Chondrocyte (in vitro differentiated cells): ENCODE data around the gene INO80. TPM values are rescaled to one million over a fixed set of nuclear protein-coding genes. Genes with fewer than 3 reads are reported as not detected.
"Not testable (repeated sequence)": the region's sequence is repeated elsewhere in the genome, so short reads cannot be mapped to it uniquely, and the experiment has no call there.

ENCODE experiments used
- DNase-seq: peaks from one replicate; pipeline ENCODE4 v3.0.0; 2021; ENCODE audit warnings: mixed read lengths, low spot score
- H3K27ac Mint-ChIP-seq: one replicate; pipeline ENCODE4 v1.8.0; 2021; ENCODE audit warnings: mild to moderate bottlenecking, moderate library complexity, mixed read lengths; ENCODE audit not compliant: unreplicated experiment
- H3K27me3 Mint-ChIP-seq: 2 replicates; pipeline ENCODE4 v1.8.0; 2021; ENCODE audit warnings: low read depth, mixed read lengths
- H3K36me3 Mint-ChIP-seq: 2 replicates; pipeline ENCODE4 v1.8.0; 2021; ENCODE audit warnings: low read depth, mixed read lengths
- H3K4me1 Mint-ChIP-seq: 2 replicates; pipeline ENCODE4 v1.8.0; 2021; ENCODE audit warnings: low read depth, mild to moderate bottlenecking, mixed read lengths
- H3K4me3 Mint-ChIP-seq: one replicate; pipeline ENCODE4 v1.8.0; 2021; ENCODE audit warnings: mild to moderate bottlenecking, moderate library complexity, mixed read lengths; ENCODE audit not compliant: unreplicated experiment
- H3K9me3 Mint-ChIP-seq: 2 replicates; pipeline ENCODE4 v1.8.0; 2021; ENCODE audit warnings: low read depth, mixed read lengths
- total RNA-seq: library from RNA; stranded (reverse); gene quantifications from 3 replicates; pipeline ENCODE4 v1.2.1, GENCODE V29; 2021
- TF ChIP-seq, protein P1 (sequence below): fragments of 200-600 bp; sonication (generic); IDR thresholded peaks from 2 replicates; pipeline ENCODE4 v1.5.0; 2021; ENCODE audit warnings: antibody characterized with exemption, mild to moderate bottlenecking, moderate library complexity

The INO80 gene
- total RNA-seq, 1 donor from 2014 or later, result 16.6 TPM

DNA sequence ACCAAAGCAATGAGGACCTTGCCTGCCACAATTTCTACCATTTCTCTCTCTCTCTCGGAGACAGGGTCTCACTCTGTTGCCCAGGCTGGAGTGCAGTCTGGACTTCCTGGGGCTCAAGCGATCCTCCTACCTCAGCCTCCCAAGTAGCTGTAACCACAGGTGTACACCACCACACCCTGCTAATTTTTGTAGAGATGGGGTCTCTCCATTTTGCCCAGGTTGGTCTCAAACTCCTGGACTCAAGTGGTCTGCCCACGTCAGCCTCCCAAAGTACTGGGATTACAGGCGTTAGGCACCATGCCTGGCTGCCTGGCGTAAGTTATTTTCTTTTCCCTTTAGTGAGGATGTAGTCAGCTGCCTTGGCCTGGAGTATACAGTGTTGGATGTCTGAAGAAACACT lies 37.7 kb upstream of the INO80 start:
- H3K27ac Mint-ChIP-seq, result no peak overlapping the region
- H3K27me3 Mint-ChIP-seq, result no peaks in the 10 kb centered on the region
- TF ChIP-seq, protein P1, sequence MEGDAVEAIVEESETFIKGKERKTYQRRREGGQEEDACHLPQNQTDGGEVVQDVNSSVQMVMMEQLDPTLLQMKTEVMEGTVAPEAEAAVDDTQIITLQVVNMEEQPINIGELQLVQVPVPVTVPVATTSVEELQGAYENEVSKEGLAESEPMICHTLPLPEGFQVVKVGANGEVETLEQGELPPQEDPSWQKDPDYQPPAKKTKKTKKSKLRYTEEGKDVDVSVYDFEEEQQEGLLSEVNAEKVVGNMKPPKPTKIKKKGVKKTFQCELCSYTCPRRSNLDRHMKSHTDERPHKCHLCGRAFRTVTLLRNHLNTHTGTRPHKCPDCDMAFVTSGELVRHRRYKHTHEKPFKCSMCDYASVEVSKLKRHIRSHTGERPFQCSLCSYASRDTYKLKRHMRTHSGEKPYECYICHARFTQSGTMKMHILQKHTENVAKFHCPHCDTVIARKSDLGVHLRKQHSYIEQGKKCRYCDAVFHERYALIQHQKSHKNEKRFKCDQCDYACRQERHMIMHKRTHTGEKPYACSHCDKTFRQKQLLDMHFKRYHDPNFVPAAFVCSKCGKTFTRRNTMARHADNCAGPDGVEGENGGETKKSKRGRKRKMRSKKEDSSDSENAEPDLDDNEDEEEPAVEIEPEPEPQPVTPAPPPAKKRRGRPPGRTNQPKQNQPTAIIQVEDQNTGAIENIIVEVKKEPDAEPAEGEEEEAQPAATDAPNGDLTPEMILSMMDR, result no peak
- H3K36me3 Mint-ChIP-seq, result no peaks in the 10 kb centered on the region
- DNase-seq, result no peak
- no peaks in the 10 kb centered on the region for H3K9me3 Mint-ChIP-seq
- H3K4me1 Mint-ChIP-seq, result peaks cover 6% of the 10 kb centered on the region
- H3K4me3 Mint-ChIP-seq, result no peak overlapping the region

DNA sequence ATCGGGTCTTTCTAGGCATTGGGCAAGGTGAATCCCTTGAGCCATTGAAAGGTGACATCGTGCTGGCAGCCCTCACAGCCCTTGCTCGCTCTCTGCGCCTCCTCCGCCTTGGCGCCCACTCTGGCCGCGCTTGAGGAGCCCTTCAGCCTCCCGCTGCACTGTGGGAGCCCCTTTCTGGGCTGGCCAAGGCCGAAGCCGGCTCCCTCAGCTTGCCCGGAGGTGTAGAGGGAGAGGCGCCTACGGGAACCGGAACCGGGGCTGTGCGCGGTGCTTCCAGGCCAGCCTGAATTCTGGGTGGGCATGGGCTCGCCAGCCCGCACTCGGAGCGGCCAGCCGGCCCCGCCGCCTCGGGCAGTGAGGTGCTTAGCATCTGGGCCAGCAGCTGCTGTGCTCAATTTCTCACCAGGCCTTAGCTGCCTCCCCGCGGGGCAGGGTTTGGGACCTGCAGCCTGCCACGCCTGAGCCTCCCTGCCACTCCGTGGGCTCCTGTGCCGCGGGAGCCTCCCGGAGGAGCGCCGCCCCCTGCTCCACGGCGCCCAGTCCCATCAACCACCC lies 35.4 kb upstream of the INO80 start:
- H3K27ac Mint-ChIP-seq, result no peak overlapping the region
- TF ChIP-seq, protein P1, result no peak
- H3K9me3 Mint-ChIP-seq, result no peaks in the 10 kb centered on the region
- no peak for DNase-seq
- peaks cover 6% of the 10 kb centered on the region for H3K4me1 Mint-ChIP-seq
- no peaks in the 10 kb centered on the region for H3K27me3 Mint-ChIP-seq
- no peaks in the 10 kb centered on the region for H3K36me3 Mint-ChIP-seq
- H3K4me3 Mint-ChIP-seq, result no peak overlapping the region

DNA sequence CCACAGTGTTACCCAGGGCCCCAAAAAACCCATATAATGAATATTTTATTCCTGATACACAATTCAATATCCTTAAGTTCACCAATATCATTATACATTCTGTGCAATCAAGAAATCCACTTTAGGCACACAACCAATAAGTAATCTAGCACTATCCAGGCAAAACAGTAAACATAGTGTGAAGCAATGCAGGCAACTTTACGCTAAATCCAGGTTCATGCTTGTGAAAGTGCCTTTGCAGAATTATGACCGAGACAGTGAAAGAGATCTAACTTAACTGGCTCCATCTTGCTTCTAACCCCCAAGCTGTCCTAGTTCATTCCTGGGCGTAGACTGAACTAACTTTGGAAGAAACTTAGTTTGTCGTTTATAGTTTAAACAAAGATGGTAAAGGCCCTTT lies 34.2 kb upstream of the INO80 start:
- Mint-ChIP-seq H3K27me3 (no peaks in the 10 kb centered on the region), H3K4me3 (no peak overlapping the region), H3K4me1 (peaks cover 6% of the 10 kb centered on the region), H3K27ac (no peak overlapping the region), H3K36me3 (no peaks in the 10 kb centered on the region), H3K9me3 (no peaks in the 10 kb centered on the region)
- DNase-seq, result no peak
- TF ChIP-seq, protein P1, result no peak

DNA sequence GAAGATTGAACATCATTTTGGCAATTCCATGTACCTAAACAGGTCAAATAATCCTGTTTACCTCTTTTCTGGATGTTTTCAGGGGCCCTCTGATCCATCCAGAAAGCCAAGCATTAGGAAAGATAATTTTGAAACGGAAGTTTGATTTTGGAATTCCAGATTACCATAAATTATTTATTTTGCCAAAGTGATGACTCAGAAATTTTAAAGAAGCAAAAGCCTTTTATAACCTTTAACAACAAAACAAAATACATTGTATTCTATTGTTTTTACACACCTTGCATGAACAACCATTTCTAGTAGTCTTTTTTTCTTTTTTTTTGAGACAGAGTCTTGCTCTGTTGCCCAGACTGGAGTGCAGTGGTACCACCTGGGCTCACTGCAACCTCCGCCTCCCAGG lies 32.0 kb upstream of the INO80 start:
- H3K36me3 Mint-ChIP-seq, result no peaks in the 10 kb centered on the region
- TF ChIP-seq, protein P1, result no peak
- H3K4me1 Mint-ChIP-seq, result peaks cover 6% of the 10 kb centered on the region
- DNase-seq, result no peak
- H3K27ac Mint-ChIP-seq, result no peak overlapping the region
- H3K4me3 Mint-ChIP-seq, result no peak overlapping the region
- H3K9me3 Mint-ChIP-seq, result no peaks in the 10 kb centered on the region
- no peaks in the 10 kb centered on the region for H3K27me3 Mint-ChIP-seq

DNA sequence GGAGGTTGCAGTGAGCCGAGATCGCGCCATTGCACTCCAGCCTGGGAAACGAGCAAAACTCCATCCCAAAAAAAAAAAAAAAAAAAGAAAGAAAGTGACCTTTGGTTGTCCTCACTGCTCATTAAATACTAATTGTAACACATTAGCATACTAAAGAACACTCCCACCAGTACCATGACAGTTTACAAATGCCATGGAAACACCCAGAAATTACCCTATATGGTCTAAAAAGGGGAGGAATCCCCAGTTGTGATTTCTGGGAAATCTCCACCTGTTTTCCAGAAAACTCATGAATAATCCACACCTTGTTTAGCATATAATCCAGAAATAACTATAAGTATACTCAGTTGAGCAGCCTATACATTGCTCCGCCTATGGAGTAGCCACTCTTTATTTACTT lies 23.5 kb upstream of the INO80 start:
- no peaks in the 10 kb centered on the region for H3K9me3 Mint-ChIP-seq
- TF ChIP-seq, protein P1, result no peak
- no peak for DNase-seq
- no peak overlapping the region for H3K27ac Mint-ChIP-seq
- no peaks in the 10 kb centered on the region for H3K4me1 Mint-ChIP-seq
- no peaks in the 10 kb centered on the region for H3K27me3 Mint-ChIP-seq
- no peak overlapping the region for H3K4me3 Mint-ChIP-seq
- H3K36me3 Mint-ChIP-seq, result no peaks in the 10 kb centered on the region

DNA sequence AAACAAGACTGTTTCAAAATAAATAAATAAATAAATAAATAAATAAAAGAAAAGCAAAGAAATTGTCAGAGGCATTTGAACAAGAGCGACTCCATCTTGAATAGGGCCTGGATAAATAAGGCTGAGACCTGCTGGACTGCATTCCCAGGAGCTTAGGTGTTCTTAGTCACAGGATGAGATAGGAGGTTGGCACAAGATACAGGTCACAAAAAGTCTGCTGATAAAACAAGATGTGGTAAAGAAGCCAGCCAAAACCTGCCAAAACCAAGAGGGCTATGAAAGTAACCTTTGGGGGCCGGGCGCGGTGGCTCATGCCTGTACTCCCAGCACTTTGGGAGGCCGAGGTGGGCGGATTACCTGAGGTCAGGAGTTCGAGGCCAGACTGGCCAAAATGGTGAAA lies 23.0 kb upstream of the INO80 start:
- not testable (repeated sequence) for H3K27me3 Mint-ChIP-seq, H3K4me3 Mint-ChIP-seq, H3K9me3 Mint-ChIP-seq, H3K27ac Mint-ChIP-seq, DNase-seq, H3K36me3 Mint-ChIP-seq, H3K4me1 Mint-ChIP-seq

DNA sequence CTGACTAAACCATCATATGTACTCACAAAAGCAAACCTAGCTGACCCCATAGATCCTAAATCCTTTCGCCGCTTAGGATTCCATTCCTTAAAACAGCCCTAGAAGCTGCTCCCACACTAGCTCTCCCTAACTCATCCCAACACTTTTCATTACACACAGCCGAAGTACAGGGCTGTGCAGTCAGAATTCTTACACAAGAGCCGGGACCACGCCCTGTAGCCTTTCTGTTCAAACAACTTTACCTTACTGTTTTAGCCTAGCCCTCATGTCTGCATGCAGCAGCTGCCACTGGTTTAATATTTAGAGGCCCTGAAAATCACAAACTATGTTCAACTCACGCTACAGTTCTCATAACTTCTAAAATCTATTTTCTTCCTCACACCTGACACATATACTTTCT lies 19.5 kb upstream of the INO80 start:
- H3K27ac Mint-ChIP-seq, H3K4me3 Mint-ChIP-seq, H3K36me3 Mint-ChIP-seq, H3K9me3 Mint-ChIP-seq, H3K4me1 Mint-ChIP-seq, DNase-seq, H3K27me3 Mint-ChIP-seq: not testable (repeated sequence)
